WTC11 (cell line): ENCODE measurements around the gene KRT6C. TPM values are rescaled to one million over a fixed set of nuclear protein-coding genes. Genes with fewer than 3 reads are reported as not detected.

Source experiments
- ATAC-seq: fragments of 200-7000 bp; cut with Tn5 transposase; 2 replicates; pipeline ENCODE4 v1.10.0; 2021; ENCODE audit warnings: mild to moderate bottlenecking, moderate library complexity
- CTCF ChIA-PET: fragments of 300-600 bp; sonication (Branson Sonifier 250); formaldehyde crosslinking; loops from one replicate; lab custom pipeline; 2021; ENCODE audit warnings: antibody characterized with exemption; lab: Charles Lee
- POLR2A ChIA-PET: fragments of 350-600 bp; sonication (Branson Sonifier 250); formaldehyde crosslinking; loops from one replicate; lab custom pipeline; 2021; ENCODE audit warnings: antibody characterized with exemption; lab: Charles Lee
- DNase-seq: peaks from one replicate; pipeline ENCODE4 v3.0.0; 2021; ENCODE audit warnings: low spot score
- H3K27ac Mint-ChIP-seq: 2 replicates; pipeline ENCODE4 v1.8.0; 2021; ENCODE audit warnings: mixed read lengths
- H3K27me3 Mint-ChIP-seq: 2 replicates; pipeline ENCODE4 v1.8.0; 2021; ENCODE audit warnings: low read depth, mild to moderate bottlenecking, moderate library complexity, mixed read lengths
- H3K36me3 Mint-ChIP-seq: 2 replicates; pipeline ENCODE4 v1.8.0; 2021; ENCODE audit warnings: mixed read lengths
- H3K4me1 Mint-ChIP-seq: 2 replicates; pipeline ENCODE4 v1.8.0; 2022; ENCODE audit warnings: mixed read lengths
- H3K4me3 Mint-ChIP-seq: 2 replicates; pipeline ENCODE4 v1.8.0; 2021; ENCODE audit warnings: mild to moderate bottlenecking, moderate library complexity, mixed read lengths
- H3K9me3 Mint-ChIP-seq: 2 replicates; pipeline ENCODE4 v1.8.0; 2021; ENCODE audit warnings: mixed read lengths
- CBFB ChIP-seq: sonication (generic); formaldehyde crosslinking; IDR thresholded peaks from 2 replicates; pipeline ENCODE4 v1.8.1; 2022; ENCODE audit warnings: mild to moderate bottlenecking, low read depth, missing genetic modification reagents
- EMX1 ChIP-seq: fragments of 250-450 bp; sonication (Bioruptor Pico); IDR thresholded peaks from 2 replicates; pipeline ENCODE4 v1.8.0; 2021; ENCODE audit warnings: mild to moderate bottlenecking
- GABPB1 ChIP-seq: sonication (generic); formaldehyde crosslinking; IDR thresholded peaks from 2 replicates; pipeline ENCODE4 v1.8.1; 2023; ENCODE audit warnings: mild to moderate bottlenecking, missing genetic modification reagents
- HMGA2 ChIP-seq: fragments of 250-450 bp; sonication (Bioruptor Pico); IDR thresholded peaks from 2 replicates; pipeline ENCODE4 v1.4.0; 2021; ENCODE audit warnings: mild to moderate bottlenecking, moderate library complexity
- NFE2L1 ChIP-seq: sonication (generic); formaldehyde crosslinking; IDR thresholded peaks from 2 replicates; pipeline ENCODE4 v1.8.1; 2023; ENCODE audit warnings: missing genetic modification reagents
- SMAD3 ChIP-seq: sonication (generic); formaldehyde crosslinking; IDR thresholded peaks from 2 replicates; pipeline ENCODE4 v1.8.0; 2022; ENCODE audit warnings: missing genetic modification reagents, mild to moderate bottlenecking, borderline replicate concordance
- TEAD4 ChIP-seq: sonication (generic); formaldehyde crosslinking; IDR thresholded peaks from 2 replicates; pipeline ENCODE4 v1.8.0; 2022; ENCODE audit warnings: mild to moderate bottlenecking, missing genetic modification reagents
- ZNF423 ChIP-seq: fragments of 250-450 bp; sonication (Bioruptor Pico); IDR thresholded peaks from 2 replicates; pipeline ENCODE4 v2.1.2; 2022; ENCODE audit warnings: mild to moderate bottlenecking, moderate library complexity
- total RNA-seq: library from RNA; stranded (reverse); gene quantifications from 3 replicates; pipeline ENCODE4 v1.2.3, GENCODE V29; 2021
- TF ChIP-seq, protein P1 (sequence below): fragments of 200-600 bp; IDR thresholded peaks from 2 replicates; pipeline ENCODE4 v1.8.0; 2022; ENCODE audit warnings: antibody characterized with exemption
- TF ChIP-seq, protein P2 (sequence below): sonication (generic); formaldehyde crosslinking; IDR thresholded peaks from 2 replicates; pipeline ENCODE4 v1.8.1; 2022; ENCODE audit warnings: mild to moderate bottlenecking, moderate library complexity, missing genetic modification reagents
- TF ChIP-seq, protein P3 (sequence below): sonication (generic); formaldehyde crosslinking; conservative IDR thresholded peaks from 2 replicates; pipeline ENCODE4 v1.8.1; 2023; ENCODE audit warnings: mild to moderate bottlenecking, low read depth, missing genetic modification reagents, moderate library complexity
- TF ChIP-seq, protein P4 (sequence below): sonication (generic); formaldehyde crosslinking; IDR thresholded peaks from 2 replicates; pipeline ENCODE4 v1.8.1; 2023; ENCODE audit warnings: mild to moderate bottlenecking, missing genetic modification reagents
- TF ChIP-seq, protein P5 (sequence below): fragments of 250-450 bp; sonication (Bioruptor Pico); IDR thresholded peaks from 2 replicates; pipeline ENCODE4 v1.9.0; 2021; ENCODE audit warnings: moderate library complexity, mild to moderate bottlenecking, inconsistent platforms, borderline replicate concordance
- TF ChIP-seq, protein P6 (sequence below): sonication (generic); formaldehyde crosslinking; IDR thresholded peaks from 2 replicates; pipeline ENCODE4 v1.8.0; 2023; ENCODE audit warnings: missing genetic modification reagents
- TF ChIP-seq, protein P7 (sequence below): sonication (generic); formaldehyde crosslinking; IDR thresholded peaks from 2 replicates; pipeline ENCODE4 v1.8.0; 2022; ENCODE audit warnings: mild to moderate bottlenecking, missing genetic modification reagents
- TF ChIP-seq, protein P8 (sequence below): sonication (generic); formaldehyde crosslinking; IDR thresholded peaks from 2 replicates; pipeline ENCODE4 v1.8.1; 2023; ENCODE audit warnings: mild to moderate bottlenecking, missing genetic modification reagents

Gene KRT6C
- total RNA-seq, 1 experiment from 2014 or later, result not detected

DNA sequence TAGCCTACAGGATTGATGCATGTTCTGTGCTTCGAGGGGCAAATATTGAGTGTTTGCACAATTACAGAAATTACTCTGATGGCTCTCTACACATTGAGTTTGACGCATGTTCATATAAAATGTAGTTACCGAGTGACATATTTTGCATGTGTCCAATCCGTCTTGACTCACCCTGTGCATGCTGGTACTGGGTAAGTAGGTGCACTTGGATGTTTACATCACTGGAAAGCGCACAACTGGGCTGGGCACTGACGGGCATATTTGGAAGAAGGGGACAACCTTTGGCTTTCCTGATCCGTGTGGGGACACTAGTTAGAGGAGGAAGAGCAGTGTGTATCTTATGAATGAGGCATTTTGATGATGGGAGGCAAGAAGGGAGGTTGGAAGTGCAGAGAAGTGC, 24.4 kb upstream of the KRT6C start:
- ATAC-seq (no peak), DNase-seq (no peak)
- POLR2A ChIA-PET, result no interaction called here
- Mint-ChIP-seq H3K36me3 (no peaks in the 10 kb centered on the region), H3K27me3 (peaks cover 2% of the 10 kb centered on the region; the same call in 1 of the 2 replicates), H3K27ac (no peak overlapping the region), H3K4me3 (no peak overlapping the region), H3K9me3 (no peaks in the 10 kb centered on the region), H3K4me1 (peaks cover 27% of the 10 kb centered on the region)
- TF ChIP-seq, protein P1, sequence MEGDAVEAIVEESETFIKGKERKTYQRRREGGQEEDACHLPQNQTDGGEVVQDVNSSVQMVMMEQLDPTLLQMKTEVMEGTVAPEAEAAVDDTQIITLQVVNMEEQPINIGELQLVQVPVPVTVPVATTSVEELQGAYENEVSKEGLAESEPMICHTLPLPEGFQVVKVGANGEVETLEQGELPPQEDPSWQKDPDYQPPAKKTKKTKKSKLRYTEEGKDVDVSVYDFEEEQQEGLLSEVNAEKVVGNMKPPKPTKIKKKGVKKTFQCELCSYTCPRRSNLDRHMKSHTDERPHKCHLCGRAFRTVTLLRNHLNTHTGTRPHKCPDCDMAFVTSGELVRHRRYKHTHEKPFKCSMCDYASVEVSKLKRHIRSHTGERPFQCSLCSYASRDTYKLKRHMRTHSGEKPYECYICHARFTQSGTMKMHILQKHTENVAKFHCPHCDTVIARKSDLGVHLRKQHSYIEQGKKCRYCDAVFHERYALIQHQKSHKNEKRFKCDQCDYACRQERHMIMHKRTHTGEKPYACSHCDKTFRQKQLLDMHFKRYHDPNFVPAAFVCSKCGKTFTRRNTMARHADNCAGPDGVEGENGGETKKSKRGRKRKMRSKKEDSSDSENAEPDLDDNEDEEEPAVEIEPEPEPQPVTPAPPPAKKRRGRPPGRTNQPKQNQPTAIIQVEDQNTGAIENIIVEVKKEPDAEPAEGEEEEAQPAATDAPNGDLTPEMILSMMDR, result no peak
- TF ChIP-seq SMAD3 (CRISPR knock-in tag) (no peak), ZNF423 (CRISPR knock-in tag) (no peak), NFE2L1 (CRISPR knock-in tag) (no peak), CBFB (CRISPR knock-in tag) (no peak), EMX1 (CRISPR knock-in tag) (no peak), HMGA2 (CRISPR knock-in tag) (no peak), GABPB1 (CRISPR knock-in tag) (no peak), TEAD4 (CRISPR knock-in tag) (no peak)
- TF ChIP-seq, protein P2, sequence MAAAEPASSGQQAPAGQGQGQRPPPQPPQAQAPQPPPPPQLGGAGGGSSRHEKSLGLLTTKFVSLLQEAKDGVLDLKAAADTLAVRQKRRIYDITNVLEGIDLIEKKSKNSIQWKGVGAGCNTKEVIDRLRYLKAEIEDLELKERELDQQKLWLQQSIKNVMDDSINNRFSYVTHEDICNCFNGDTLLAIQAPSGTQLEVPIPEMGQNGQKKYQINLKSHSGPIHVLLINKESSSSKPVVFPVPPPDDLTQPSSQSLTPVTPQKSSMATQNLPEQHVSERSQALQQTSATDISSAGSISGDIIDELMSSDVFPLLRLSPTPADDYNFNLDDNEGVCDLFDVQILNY (CRISPR knock-in tag), result no peak
- TF ChIP-seq, protein P3, sequence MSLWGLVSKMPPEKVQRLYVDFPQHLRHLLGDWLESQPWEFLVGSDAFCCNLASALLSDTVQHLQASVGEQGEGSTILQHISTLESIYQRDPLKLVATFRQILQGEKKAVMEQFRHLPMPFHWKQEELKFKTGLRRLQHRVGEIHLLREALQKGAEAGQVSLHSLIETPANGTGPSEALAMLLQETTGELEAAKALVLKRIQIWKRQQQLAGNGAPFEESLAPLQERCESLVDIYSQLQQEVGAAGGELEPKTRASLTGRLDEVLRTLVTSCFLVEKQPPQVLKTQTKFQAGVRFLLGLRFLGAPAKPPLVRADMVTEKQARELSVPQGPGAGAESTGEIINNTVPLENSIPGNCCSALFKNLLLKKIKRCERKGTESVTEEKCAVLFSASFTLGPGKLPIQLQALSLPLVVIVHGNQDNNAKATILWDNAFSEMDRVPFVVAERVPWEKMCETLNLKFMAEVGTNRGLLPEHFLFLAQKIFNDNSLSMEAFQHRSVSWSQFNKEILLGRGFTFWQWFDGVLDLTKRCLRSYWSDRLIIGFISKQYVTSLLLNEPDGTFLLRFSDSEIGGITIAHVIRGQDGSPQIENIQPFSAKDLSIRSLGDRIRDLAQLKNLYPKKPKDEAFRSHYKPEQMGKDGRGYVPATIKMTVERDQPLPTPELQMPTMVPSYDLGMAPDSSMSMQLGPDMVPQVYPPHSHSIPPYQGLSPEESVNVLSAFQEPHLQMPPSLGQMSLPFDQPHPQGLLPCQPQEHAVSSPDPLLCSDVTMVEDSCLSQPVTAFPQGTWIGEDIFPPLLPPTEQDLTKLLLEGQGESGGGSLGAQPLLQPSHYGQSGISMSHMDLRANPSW (CRISPR knock-in tag), result no peak
- TF ChIP-seq, protein P4, sequence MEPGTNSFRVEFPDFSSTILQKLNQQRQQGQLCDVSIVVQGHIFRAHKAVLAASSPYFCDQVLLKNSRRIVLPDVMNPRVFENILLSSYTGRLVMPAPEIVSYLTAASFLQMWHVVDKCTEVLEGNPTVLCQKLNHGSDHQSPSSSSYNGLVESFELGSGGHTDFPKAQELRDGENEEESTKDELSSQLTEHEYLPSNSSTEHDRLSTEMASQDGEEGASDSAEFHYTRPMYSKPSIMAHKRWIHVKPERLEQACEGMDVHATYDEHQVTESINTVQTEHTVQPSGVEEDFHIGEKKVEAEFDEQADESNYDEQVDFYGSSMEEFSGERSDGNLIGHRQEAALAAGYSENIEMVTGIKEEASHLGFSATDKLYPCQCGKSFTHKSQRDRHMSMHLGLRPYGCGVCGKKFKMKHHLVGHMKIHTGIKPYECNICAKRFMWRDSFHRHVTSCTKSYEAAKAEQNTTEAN, result no peak
- TF ChIP-seq, protein P5, sequence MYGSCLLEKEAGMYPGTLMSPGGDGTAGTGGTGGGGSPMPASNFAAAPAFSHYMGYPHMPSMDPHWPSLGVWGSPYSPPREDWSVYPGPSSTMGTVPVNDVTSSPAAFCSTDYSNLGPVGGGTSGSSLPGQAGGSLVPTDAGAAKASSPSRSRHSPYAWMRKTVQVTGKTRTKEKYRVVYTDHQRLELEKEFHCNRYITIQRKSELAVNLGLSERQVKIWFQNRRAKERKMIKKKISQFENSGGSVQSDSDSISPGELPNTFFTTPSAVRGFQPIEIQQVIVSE (CRISPR knock-in tag), result no peak
- TF ChIP-seq, protein P6, sequence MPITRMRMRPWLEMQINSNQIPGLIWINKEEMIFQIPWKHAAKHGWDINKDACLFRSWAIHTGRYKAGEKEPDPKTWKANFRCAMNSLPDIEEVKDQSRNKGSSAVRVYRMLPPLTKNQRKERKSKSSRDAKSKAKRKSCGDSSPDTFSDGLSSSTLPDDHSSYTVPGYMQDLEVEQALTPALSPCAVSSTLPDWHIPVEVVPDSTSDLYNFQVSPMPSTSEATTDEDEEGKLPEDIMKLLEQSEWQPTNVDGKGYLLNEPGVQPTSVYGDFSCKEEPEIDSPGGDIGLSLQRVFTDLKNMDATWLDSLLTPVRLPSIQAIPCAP, result no peak
- TF ChIP-seq, protein P7, sequence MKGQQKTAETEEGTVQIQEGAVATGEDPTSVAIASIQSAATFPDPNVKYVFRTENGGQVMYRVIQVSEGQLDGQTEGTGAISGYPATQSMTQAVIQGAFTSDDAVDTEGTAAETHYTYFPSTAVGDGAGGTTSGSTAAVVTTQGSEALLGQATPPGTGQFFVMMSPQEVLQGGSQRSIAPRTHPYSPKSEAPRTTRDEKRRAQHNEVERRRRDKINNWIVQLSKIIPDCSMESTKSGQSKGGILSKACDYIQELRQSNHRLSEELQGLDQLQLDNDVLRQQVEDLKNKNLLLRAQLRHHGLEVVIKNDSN (CRISPR knock-in tag), result no peak
- TF ChIP-seq, protein P8, sequence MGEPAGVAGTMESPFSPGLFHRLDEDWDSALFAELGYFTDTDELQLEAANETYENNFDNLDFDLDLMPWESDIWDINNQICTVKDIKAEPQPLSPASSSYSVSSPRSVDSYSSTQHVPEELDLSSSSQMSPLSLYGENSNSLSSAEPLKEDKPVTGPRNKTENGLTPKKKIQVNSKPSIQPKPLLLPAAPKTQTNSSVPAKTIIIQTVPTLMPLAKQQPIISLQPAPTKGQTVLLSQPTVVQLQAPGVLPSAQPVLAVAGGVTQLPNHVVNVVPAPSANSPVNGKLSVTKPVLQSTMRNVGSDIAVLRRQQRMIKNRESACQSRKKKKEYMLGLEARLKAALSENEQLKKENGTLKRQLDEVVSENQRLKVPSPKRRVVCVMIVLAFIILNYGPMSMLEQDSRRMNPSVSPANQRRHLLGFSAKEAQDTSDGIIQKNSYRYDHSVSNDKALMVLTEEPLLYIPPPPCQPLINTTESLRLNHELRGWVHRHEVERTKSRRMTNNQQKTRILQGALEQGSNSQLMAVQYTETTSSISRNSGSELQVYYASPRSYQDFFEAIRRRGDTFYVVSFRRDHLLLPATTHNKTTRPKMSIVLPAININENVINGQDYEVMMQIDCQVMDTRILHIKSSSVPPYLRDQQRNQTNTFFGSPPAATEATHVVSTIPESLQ (CRISPR knock-in tag), result no peak
- CTCF ChIA-PET, result no interaction called here
